Aorta (tissue), 5 donors: ENCODE results near the gene EXT2. TPM values are rescaled to one million over a fixed set of nuclear protein-coding genes. Genes with fewer than 3 reads are reported as not detected.

Experiments
- ATAC-seq: fragments of 200-7000 bp; cut with Tn5 transposase; one replicate; pipeline ENCODE4 v1.9.1; 2022; ENCODE audit warnings: moderate library complexity; ENCODE audit not compliant: low FRiP score
- DNase-seq, 2 donors: peaks; one replicate each; pipeline ENCODE4 v3.0.0-alpha.2; 2020
- H3K27ac ChIP-seq, 2 donors: one replicate each; pipeline ENCODE4 v1.5.1; 2013; ENCODE audit warnings: low read length in 2 of 2, mild to moderate bottlenecking in 2 of 2, moderate library complexity in 2 of 2, control low read depth in 1 of 2, inconsistent platforms in 1 of 2, low read depth in 1 of 2
- H3K27me3 ChIP-seq, 2 donors: one replicate each; pipeline ENCODE4 v1.6.1; 2013; ENCODE audit warnings: control low read depth in 1 of 2, low read length in 1 of 2, mild to moderate bottlenecking in 1 of 2, moderate library complexity in 1 of 2; ENCODE audit not compliant: insufficient read depth in 2 of 2, control insufficient read depth in 1 of 2
- H3K36me3 ChIP-seq, 2 donors: one replicate each; pipeline ENCODE4 v1.6.1; 2013; ENCODE audit warnings: control low read depth in 1 of 2, low read length in 1 of 2, mild to moderate bottlenecking in 1 of 2; ENCODE audit not compliant: insufficient read depth in 2 of 2, control insufficient read depth in 1 of 2
- H3K4me1 ChIP-seq, 2 donors: one replicate each; pipeline ENCODE4 v1.6.1; 2013; ENCODE audit warnings: low read length in 2 of 2, control low read depth in 1 of 2, mild to moderate bottlenecking in 1 of 2, moderate library complexity in 1 of 2; ENCODE audit not compliant: insufficient read depth in 2 of 2, control insufficient read depth in 1 of 2
- H3K4me3 ChIP-seq, 2 donors: one replicate each; pipeline ENCODE4 v1.5.1; 2013; ENCODE audit warnings: low read length in 2 of 2, control low read depth in 1 of 2, mild to moderate bottlenecking in 1 of 2
- H3K9me3 ChIP-seq: one replicate; pipeline ENCODE4 v1.6.1; 2013; ENCODE audit warnings: mild to moderate bottlenecking, low read length; ENCODE audit not compliant: control insufficient read depth
- WGBS, 2 donors: extraction: QIAGEN DNeasy Blood & Tissue Kit; methylation state at CpG; one replicate each; pipeline ENCODE4 v1.1.7; 2013; 5-methylcytosine and 5-hydroxymethylcytosine counted together
- intact Hi-C, 2 donors: fragments of 100-400 bp; cut with DNase I; formaldehyde crosslinking; loops; one replicate each; pipeline versions ENCODE4 v1.14.2 to v1.15.0; 2022
- polyA plus RNA-seq, 2 donors: library from polyadenylated mRNA; stranded (reverse); fragments of 200-250 nt; gene quantifications; one replicate each; pipeline ENCODE4 v1.2.3, GENCODE V29; 2013
- total RNA-seq, 2 donors: library from RNA; stranded (reverse); fragmentation: NEBNext Ultra II Directional; extraction: Animal tissue kit (Norgen Biotek cat#: 25700); gene quantifications; one replicate each; pipeline ENCODE4 v1.2.1, GENCODE V29; 2021
- donor health status: healthy with polysubstance abuse.
- donor health status: Bipolar disorder and iron deficiency.
- donor health status: DM: no; HTN: no; CAD: no.
- donor health status: DM: no; HTN: no; CAD: no.
- donor health status: DM: yes; HTN: yes; CAD: no.

EXT2 gene
- total and polyA plus RNA-seq, 4 donors: 16.0 to 69.4 (median 51.6) TPM

DNA sequence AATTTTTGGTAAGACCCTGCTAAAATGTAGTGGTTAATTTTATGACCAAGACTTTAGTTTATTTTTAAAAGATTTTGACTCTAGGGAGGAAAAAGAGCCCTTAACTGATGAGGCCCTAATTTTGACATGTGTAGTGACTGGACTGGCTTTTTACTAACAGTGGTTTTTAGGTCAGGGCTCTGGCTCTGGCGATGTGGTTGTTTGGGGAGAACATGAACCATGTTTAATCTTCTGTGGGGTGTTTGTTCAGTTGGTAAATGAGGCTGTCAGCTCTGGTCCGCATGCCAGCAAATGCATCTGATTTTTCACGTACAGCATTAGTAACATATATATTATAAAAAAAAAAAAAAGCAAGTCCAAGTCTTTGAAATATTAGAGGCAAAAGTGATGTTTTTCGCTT lies 104.3 kb downstream of the EXT2 start:
- DNase-seq (no peak), ATAC-seq (no peak)
- H3K4me3 ChIP-seq: no peak overlapping the region
- peaks cover 0 to 5% of the 10 kb centered on the region in 2 donors for H3K36me3 ChIP-seq
- H3K4me1 ChIP-seq: no peaks in the 10 kb centered on the region
- no peaks in the 10 kb centered on the region for H3K9me3 ChIP-seq
- 88 to 89% methylated on average over 4 of the region's 4 CpGs for WGBS, 2 donors
- intact Hi-C loops: no loop called here
- no peak overlapping the region for H3K27ac ChIP-seq
- H3K27me3 ChIP-seq: no peaks in the 10 kb centered on the region

DNA sequence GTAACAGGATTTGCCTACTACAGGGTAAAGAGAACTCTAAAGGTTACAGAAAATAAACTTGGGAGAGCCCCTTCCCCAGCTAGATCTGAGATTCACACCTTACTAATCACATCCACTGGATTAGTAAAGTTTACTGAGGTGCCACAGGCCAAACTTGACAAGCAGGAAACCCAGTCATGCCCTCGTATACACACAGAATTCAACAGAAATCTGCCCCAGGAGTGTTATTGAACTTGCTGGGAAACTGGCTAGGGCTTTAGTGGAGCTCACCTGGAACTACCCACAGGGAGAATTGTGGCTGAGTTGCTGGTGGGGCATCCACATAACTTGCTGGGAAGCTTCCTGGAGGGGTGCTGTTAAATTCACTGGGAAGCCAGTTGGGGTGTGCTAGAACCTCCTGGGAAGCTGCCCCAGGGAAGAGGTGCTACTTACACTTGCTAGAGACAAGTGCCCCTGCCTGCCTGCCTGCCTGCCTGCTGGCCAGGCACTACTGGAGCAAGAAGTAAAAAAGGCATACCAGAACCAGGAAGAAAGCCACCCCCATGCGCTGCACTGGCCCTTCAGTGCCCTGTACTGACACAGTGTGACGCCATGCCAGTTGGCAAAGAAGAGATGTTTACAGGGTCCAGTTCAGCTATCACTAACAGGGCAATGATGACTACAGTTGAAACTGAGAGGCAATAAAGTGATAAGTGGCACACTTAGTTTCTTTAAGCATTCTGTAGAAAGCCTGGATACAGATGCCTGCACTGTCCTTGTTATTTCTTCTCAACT lies 108.0 kb downstream of the EXT2 start:
- 77 to 81% methylated on average over 3 of the region's 3 CpGs for WGBS, 2 donors
- intact Hi-C loops: no loop called here
- Histone ChIP-seq H3K9me3 (no peaks in the 10 kb centered on the region), H3K27me3 (no peaks in the 10 kb centered on the region), H3K4me3 (no peak overlapping the region), H3K36me3 (peaks cover 0 to 5% of the 10 kb centered on the region in 2 donors), H3K27ac (no peak overlapping the region), H3K4me1 (no peaks in the 10 kb centered on the region)
- DNase-seq (no peak), ATAC-seq (no peak)

GRCh38 chr11:44205352-44205751 lies 109.9 kb downstream of the EXT2 start:
- Histone ChIP-seq H3K27me3 (no peaks in the 10 kb centered on the region), H3K9me3 (no peaks in the 10 kb centered on the region), H3K36me3 (peaks cover 0 to 2% of the 10 kb centered on the region in 2 donors), H3K27ac (no peak overlapping the region), H3K4me1 (no peaks in the 10 kb centered on the region), H3K4me3 (no peak overlapping the region)
- DNase-seq (no peak), ATAC-seq (no peak)
- intact Hi-C loops: no loop called here
- WGBS, 2 donors: 40 to 42% methylated on average over 3 of the region's 3 CpGs

DNA sequence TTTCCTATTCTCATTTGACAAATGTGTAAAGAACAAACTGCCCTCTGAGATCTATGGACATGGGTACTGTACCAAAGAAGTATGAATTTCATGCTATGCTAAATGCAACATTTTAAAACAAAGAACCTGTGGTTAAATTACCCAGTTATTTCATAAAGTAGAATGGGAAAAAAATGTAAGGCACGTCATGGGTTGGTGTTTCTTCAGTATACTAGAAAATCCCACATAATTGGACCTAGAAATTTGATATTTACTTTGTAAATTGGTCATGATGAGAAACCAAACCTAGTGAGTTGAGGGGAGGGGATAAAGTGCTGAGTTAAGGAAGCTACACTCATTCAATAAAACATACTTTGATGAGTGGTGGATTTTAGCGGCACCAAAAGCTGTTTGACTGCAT lies 110.4 kb downstream of the EXT2 start:
- Histone ChIP-seq H3K4me3 (no peak overlapping the region), H3K27me3 (no peaks in the 10 kb centered on the region), H3K36me3 (peaks cover 0 to 2% of the 10 kb centered on the region in 2 donors), H3K27ac (no peak overlapping the region), H3K4me1 (no peaks in the 10 kb centered on the region), H3K9me3 (no peaks in the 10 kb centered on the region)
- WGBS, 2 donors: 97 to 98% methylated on average over 2 of the region's 2 CpGs
- intact Hi-C loops: no loop called here
- no peak for ATAC-seq
- no peak for DNase-seq

GRCh38 chr11:44207292-44207691 lies 111.8 kb downstream of the EXT2 start:
- Histone ChIP-seq H3K4me3 (no peak overlapping the region), H3K9me3 (no peaks in the 10 kb centered on the region), H3K27me3 (no peaks in the 10 kb centered on the region), H3K27ac (no peak overlapping the region), H3K4me1 (no peaks in the 10 kb centered on the region), H3K36me3 (peaks cover 0 to 2% of the 10 kb centered on the region in 2 donors)
- WGBS, 2 donors: 86 to 89% methylated on average over 7 of the region's 7 CpGs
- ATAC-seq: no peak
- DNase-seq: no peak
- intact Hi-C loops: no loop called here

GRCh38 chr11:44208976-44209603 lies 113.6 kb downstream of the EXT2 start:
- no peaks in the 10 kb centered on the region for H3K9me3 ChIP-seq
- no peak for ATAC-seq
- H3K4me3 ChIP-seq: no peak overlapping the region
- DNase-seq: no peak
- no peaks in the 10 kb centered on the region for H3K4me1 ChIP-seq
- H3K27me3 ChIP-seq: no peaks in the 10 kb centered on the region
- intact Hi-C loops: no loop called here
- WGBS, 2 donors: 69 to 78% methylated on average over 2 of the region's 2 CpGs
- no peaks in the 10 kb centered on the region for H3K36me3 ChIP-seq
- no peak overlapping the region for H3K27ac ChIP-seq

- no peak overlapping the region for H3K27ac ChIP-seq
- intact Hi-C loops: no loop called here
- H3K36me3 ChIP-seq: no peaks in the 10 kb centered on the region
- no peak for ATAC-seq
- no peak for DNase-seq
- no peaks in the 10 kb centered on the region for H3K9me3 ChIP-seq
- WGBS, 2 donors: 98 to 100% methylated on average over 6 of the region's 6 CpGs
- H3K27me3 ChIP-seq: no peaks in the 10 kb centered on the region
- no peak overlapping the region for H3K4me3 ChIP-seq
- H3K4me1 ChIP-seq: no peaks in the 10 kb centered on the region
These were observed 116.7 kb downstream of the EXT2 start for GRCh38 chr11:44212128-44212527.

GRCh38 chr11:44213148-44213547 lies 117.7 kb downstream of the EXT2 start:
- Histone ChIP-seq H3K36me3 (no peaks in the 10 kb centered on the region), H3K27me3 (no peaks in the 10 kb centered on the region), H3K27ac (no peak overlapping the region), H3K9me3 (no peaks in the 10 kb centered on the region), H3K4me1 (no peaks in the 10 kb centered on the region), H3K4me3 (no peak overlapping the region)
- ATAC-seq: no peak
- intact Hi-C loops: no loop called here
- DNase-seq: no peak
- WGBS, 2 donors: 98 to 100% methylated on average over 1 of the region's 1 CpG

- intact Hi-C loops: no loop called here
- no peak for ATAC-seq
These were observed 122.0 kb downstream of the EXT2 start for GRCh38 chr11:44217432-44217831.

More at GRCh38 chr11:44217432-44217831, 122.0 kb downstream of the EXT2 start:
- H3K36me3 ChIP-seq: peaks cover 0 to 2% of the 10 kb centered on the region in 2 donors
- no peaks in the 10 kb centered on the region for H3K9me3 ChIP-seq
- no peaks in the 10 kb centered on the region for H3K27me3 ChIP-seq
- WGBS, 2 donors: 95 to 97% methylated on average over 1 of the region's 1 CpG
- no peaks in the 10 kb centered on the region for H3K4me1 ChIP-seq
- no peak for DNase-seq
- no peak overlapping the region for H3K27ac ChIP-seq
- H3K4me3 ChIP-seq: no peak overlapping the region
